CD4-positive, alpha-beta T cell treated with Interleukin-17A for 1 hour (primary cell): ENCODE data around the gene BCAN.
A peak's percentile ranks its signal among the peaks of the same experiment; 100 is the strongest.

Experiments
- DNase-seq: peaks from one replicate; pipeline ENCODE4 v3.0.0-alpha.2; 2020

BCAN gene

DNA sequence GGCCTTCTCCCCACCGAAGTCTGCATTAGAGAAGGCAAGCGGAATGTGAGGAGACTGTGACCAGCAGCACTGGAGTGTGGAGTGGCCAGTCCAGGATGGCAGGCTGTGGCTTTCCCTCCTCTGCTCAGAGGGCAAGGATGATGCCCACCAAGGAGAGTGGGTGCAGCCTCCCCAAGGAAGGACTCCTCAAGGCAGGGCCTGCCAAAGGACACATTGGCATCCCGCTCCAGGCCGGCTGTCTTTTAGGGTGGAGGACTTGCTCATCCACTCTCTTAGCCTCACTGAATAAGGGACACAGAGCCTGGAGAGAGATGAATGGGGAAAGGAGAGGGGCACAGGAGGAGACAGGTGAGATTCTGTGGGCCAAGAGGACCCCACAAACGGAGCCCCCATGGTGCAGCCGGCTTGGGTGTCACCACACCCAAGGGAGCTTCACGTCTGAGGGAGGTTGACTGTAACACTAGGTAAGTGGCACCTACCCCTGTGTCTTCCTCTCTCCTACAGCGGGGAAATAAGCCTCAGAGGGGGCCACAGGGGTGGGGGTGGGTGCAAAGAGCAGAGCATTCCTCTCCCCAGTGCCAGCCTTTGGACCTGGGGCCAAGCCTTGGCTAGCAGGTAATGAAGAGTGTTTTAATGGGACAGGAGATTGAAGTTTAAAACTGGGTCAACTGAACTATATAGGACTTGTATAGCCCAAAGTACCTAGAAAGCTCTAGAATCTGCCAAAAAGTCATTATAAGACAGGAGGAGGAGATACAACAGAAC lies 39.5 kb downstream of the BCAN start:
- DNase-seq = no peak

DNA sequence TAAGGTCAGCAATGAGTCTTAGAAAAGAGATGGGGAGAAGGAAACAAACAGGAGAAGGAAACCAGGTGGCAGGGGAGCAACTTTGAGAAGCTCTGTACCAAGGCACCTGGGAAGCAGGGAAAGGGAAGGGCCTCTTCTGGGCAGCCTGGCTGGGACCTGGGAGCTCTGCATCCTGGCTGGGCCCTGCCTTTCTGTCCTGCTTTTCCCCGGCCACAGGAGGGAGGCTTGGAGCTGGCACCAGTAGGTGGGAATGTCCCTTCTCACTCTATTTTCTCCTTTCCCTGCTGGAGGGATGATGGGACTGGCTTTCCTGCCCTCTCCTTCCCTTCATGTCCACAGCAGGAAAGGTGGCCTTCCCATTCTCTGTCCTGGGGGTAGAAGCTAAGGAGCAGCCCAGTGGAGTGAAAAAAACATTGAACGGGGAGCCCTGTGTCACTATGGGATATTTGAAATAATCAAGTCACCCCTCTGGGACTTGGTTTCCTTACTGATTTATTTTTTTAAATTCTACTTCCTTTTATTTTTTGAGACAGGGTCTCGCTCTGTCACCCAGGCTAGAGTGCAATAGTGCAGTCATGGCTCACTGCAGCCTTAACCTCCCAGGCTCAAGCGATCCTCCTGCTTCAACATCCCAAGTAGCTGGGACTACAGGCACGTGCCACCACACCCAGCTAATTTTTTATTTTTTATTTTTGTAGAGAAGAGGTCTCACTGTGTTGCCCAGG lies 40.4 kb downstream of the BCAN start:
- DNase-seq = no peak

DNA sequence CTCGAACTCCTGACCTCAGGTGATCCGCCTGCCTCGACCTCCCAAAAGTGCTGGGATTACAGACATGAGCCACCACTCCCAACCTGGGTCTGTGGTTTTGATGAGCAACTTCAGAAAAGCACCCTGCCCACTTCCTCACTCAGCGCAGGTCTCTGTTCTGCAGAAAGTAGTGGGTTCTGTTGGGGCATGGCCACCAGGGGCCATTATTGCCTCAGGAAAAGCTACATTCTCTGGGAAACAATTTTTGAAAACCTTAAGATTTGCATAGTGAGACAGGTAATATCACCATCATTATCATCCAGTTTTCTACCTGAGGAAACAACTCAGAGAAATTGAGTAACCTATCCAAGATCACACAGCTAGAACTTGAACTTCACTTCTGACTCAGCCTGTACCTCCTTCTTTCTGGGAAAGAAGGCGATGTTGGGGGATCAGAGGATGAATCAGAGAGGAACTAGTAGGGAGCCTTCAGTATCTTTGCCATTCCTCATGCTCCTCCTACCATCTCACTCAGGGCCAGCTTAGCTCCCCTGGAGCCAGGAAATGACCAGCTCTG lies 42.4 kb downstream of the BCAN start:
- peak; percentile 34 for DNase-seq

DNA sequence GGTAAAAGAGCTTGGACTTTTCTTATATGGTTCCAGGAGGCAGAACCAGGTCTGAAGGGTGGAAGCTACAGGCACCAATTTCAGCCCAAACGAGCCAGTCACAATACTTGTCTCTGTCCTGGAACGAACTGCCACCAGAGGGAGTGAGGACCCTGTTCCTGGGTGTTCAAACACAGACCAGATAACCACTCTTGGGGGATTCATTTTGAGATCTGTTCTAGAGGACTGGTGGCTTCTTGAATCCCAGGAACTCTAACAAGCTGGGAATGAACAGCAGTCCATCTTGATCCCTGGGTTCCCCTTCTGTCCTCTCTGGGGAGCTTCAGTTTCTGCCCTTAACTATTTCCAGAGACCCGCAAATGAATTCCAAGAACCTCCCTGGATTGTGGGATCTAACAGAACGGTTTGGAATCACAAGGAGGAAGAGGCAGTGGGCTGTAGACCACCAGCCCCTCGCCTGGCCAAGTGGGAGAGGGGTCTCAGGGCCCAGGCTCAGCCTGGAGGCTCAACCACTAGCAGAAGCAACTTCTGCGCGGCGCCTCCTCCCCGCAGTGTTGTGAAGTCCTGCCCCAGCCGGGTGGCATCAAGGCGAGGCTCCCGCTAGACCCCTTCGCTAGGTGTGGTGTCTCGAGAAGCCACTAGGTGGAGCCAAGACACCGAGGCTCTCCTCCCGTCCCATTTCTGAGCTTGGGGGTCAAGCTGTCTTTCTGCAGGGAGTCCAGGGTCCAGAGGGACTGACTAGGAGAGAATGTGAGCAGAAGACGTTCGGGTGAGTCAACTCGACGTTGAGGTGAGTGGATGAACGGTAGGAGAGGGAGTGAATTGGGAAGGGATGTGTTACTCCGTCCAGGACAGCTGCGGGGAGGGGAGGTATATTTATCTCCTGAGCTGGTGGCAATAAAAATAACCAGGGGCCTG lies 47.4 kb downstream of the BCAN start:
- DNase-seq = peak; percentile 81

DNA sequence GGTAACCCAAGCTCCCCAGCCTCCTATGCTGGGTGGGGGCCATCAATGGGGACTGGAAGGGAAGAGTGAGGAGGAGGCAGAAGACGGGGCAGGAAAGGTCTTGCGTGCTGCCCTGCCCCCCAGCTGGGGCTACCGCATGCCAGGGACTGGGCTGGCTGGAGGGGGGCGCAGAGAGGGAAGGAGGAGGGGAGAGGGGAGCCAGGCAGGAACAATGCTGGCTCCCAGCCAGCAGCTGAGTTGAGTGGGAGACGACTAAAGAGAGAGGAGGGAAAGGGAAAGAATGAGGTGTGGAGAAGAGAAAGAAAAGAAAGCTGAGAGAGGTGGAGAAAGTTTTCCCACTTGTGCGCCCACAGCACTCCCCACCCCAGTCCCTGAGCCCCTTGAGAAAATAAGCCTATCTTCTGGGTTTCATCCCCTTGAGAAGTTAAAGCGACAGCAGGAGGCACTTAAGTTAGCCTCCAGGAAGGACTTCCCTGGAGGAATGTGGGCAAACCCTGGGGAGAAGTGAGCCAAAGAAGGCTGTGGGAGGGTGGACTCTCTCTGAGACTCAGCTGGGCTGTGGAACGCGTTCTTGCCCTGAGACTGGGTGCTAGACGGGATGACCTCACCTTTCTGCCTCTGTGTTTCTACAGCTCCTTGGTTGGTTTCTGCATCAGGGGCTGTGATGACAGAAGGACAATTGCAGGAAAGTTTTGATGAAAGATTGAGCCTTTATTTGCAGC lies 48.2 kb downstream of the BCAN start:
- DNase-seq = no peak

GRCh38 chr1:156690675-156691036 lies 48.7 kb downstream of the BCAN start:
- DNase-seq = no peak

DNA sequence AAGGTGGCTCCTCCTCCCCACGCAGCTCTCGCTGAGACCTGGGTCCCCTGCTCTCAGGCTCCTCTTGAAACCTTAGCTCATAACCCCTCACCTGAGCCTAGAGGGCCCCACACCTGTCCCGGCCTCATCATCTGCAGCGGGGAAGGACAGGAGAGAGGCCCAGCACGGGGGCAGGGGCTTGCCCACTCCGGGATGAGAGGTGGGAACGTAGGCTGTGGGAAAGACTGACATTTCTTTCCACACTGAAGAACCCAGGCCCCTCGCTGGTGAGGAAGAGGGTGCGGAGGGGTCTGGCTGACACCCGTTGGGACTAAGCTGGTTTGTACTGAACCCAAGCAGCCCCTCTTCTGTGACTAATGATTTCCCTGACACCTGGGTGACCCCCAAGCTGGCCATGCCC lies 49.3 kb downstream of the BCAN start:
- no peak for DNase-seq

GRCh38 chr1:156691665-156692440 lies 49.9 kb downstream of the BCAN start:
- no peak for DNase-seq

- DNase-seq = no peak
Observed at GRCh38 chr1:156692441-156692924, 50.6 kb downstream of the BCAN start.

DNA sequence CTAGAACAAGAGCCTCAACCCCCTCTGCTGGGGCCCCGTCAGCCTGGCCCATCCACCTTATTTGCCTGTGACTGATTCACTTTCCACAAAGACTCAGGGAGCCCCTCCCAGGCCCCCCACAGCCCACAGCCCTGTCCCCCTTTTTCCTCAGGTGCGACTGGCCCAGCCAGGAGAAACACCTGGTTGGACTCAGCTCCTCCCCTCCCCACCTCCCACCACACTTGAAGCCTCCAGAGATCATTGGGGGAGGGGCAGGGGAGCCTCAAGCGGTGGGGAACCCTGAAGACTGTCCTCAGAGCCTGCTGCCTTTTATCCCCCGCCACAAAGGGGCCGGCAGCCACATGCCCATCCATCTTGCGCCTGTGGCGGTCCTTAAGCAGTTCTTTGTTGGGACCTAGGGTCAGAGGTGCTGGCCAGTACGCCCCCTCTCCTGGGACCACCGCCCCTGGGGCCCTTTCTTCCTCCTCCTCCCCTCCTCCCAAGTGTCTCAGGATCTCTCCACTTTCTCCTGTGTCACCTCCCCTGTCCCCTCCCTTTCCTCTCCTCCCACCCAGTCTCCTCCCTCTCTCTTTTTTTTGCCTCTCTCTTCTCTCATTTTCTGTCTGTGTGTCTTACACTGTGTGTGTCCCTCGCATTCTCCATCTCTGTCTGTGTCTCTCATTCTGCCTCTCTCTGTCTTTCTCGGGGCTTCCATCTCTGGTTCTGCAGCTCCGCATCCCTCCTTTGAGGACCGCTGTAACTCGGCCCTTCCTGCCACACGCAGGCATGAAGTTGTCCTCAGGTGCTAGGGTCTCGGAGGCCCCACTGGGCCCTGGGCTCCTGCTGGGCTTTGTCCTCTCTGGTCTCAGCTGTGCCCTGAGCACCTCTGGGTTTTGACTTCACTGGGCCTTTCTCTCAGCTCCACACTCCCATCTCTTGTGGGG lies 51.3 kb downstream of the BCAN start:
- DNase-seq = peak; percentile 30

GRCh38 chr1:156693848-156694689 lies 52.2 kb downstream of the BCAN start:
- DNase-seq = no peak

GRCh38 chr1:156694690-156694962 lies 52.7 kb downstream of the BCAN start:
- no peak for DNase-seq

DNA sequence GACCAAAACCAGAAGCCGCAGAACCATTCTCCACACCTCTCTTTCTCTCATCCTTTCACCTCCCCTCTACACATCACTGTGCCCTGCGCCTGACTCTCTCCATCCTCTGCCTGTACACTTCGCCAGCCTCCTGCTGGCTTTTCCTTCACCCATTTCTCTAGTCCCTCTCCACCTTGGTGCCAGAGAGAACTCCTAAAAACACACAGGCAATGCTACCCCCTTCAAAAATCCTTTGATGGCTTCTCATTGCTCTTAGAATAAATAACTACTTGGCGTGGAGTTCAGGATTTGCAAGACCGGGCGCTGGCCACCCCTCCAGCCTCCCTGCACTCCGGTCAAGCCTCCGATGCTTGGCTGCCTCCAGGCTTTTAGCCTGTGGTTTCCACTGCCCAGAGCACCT lies 54.8 kb downstream of the BCAN start:
- no peak for DNase-seq

DNA sequence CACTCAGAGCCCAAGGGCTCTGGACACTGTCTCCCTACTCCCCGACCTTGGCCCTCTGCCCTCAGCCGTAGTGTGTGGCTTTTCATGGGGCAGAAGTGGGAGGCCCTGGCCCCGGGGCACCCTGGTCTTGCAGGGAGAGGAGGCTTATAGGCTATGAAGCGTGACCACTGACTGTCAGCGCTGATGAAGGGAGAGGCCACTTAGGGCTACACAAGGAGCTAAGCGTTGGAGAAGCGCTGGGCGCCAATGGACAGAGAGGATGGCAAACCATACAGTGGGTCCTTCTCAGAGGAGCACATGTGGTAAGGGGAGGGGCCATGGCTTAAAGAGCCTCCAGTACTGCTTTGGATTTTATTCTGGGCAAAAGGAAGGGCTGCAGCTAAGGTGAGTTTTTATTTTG lies 55.6 kb downstream of the BCAN start:
- DNase-seq = no peak

- no peak for DNase-seq
Observed at GRCh38 chr1:156698995-156699394, 57.1 kb downstream of the BCAN start.

DNA sequence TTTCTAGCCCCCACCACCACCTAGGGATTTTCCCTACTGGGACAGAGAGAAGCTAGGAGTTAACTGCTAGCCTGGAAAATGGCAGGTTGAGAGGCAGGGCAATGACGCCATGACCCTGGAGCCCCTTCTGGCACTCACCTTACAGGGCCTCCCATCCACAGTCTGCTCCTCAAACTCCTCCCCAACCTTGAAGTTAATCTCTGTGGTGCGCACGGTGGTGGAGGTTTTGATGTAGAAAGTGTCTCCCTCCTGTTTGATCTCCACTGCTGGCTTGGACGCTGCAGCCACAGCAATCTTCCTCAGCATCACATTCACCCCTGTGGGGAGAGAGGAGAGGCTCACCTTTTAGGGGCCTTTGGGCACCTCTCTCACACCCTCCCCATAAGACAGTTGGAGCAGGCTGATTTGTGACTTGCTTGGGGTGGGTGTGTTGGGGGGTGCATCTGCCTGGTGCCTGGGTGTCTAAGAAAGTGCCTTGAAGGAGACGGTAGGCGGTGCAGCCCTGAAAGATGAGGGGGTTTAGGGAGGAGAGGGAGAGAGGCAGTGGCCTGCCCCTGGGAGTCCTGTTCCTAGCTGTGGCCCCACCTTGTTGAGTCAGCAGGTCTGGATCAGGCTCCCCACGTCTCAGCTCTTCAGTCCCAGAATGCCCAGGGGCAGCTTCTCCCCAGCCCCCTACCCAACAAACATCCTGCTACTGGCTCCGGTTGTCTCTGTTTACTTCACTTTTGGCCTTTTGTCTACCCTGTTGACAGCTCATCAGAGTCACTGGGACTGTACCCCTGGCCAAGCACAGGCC lies 59.0 kb downstream of the BCAN start:
- DNase-seq = no peak

DNA sequence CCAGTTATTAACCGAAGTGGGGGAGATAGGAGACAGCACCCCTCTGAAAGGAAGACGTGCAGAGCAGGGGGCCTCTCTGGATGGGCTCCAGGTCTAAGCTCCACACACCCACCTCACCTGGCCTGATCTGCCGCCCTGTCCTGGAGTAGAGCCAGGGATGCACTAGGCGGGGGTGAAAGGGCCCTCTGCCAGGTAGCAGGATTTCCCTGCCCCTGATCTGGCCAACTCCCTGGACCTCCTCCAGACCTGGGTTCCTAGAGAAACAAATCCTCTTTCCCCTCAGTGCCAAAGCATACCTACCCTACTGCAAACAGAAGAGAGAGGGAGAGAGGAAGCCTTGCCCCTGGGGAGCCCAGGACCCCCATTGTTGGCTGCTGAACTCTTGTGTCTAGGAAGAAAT lies 61.4 kb downstream of the BCAN start:
- no peak for DNase-seq

- no peak for DNase-seq
Observed at GRCh38 chr1:156703741-156704140, 61.8 kb downstream of the BCAN start.

- DNase-seq = no peak
Observed at GRCh38 chr1:156704166-156704711, 62.3 kb downstream of the BCAN start.
